OCI-M2 (cell line): ENCODE data around the gene C1QA.
"Not testable (repeated sequence)": the region's sequence is repeated elsewhere in the genome, so short reads cannot be mapped to it uniquely, and the experiment has no call there.

Experiments
- DNase-seq: peaks from one replicate; lab custom pipeline; 2025; ENCODE audit not compliant: unreplicated experiment; lab: John Stamatoyannopoulos, UW

Gene C1QA

DNA sequence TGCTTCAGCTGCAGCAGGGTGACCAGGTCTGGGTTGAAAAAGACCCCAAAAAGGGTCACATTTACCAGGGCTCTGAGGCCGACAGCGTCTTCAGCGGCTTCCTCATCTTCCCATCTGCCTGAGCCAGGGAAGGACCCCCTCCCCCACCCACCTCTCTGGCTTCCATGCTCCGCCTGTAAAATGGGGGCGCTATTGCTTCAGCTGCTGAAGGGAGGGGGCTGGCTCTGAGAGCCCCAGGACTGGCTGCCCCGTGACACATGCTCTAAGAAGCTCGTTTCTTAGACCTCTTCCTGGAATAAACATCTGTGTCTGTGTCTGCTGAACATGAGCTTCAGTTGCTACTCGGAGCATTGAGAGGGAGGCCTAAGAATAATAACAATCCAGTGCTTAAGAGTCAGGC, 2.9 kb downstream of the C1QA start:
- DNase-seq: no peak

DNA sequence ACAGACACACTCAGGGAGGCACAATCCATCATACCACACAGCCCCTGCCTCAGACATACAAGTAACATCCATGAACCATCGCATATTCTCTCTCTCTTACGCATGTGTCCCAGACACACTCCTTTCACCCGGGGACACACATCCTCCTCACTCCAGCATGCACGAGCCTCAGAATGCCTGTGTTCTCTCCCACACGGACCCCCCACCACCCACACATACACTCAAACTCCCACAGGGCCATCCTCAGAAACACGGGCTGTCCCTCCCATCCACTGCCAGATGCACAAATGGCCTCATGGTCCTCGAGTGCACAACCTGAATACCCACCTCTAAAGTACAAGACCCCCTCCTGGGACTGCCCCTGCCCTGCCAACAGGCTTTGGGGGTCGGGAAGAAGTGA, 4.8 kb downstream of the C1QA start:
- DNase-seq: no peak

DNA sequence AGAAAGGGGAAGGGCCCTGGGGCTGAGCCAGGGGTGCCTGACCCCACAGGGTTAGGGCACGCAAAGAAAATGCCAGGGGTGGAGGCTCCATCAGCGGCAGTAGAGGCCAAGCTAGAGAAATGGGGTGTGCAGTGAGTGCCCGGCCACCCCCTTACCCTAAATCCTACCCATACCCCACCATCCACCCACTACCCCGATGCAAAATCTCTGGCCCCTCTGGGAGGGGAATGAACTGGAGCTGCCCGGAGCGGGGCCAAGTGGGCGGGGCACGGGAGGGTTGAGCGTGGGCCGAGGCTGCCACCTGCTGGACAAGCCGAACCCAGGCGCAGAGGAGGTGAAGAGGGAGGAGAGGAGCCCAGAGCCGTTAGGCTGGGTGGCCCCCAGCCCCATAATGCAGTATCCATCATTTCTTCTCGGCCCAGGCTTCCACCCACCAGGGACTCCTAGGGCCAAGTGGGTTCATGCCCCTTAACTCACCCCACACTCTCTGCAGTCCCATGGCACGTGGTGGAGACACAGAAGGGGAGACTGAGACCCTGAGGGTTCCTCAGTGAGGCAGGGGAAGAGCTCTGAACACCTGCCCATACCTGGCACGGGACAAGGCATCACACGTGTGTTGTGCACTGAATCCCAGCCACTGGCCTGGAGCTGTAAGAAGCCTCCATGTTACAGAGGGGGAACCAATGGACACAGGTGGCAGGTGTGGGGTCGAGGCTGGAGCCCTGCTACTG, 5.6 kb downstream of the C1QA start:
- no peak for DNase-seq

DNA sequence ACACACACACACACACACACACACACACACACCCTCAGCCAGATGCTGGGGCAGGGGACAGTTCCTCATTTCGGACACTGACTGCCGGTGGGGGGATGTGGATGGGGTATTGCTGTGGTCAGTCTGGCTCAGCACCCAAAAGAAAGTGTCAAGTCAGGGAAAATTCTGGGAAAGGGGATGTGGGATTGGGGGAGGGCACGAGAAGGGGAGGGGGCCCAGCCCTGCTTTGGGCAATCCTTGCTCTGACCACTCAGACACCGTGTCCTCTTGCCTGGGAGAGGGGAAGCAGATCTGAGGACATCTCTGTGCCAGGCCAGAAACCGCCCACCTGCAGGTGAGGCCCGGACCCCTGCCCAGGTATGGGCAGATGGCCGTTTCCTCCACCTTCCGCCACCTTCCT, 7.0 kb downstream of the C1QA start, which contains the start of gene C1QC:
TSS of gene C1QC (plus strand) at position 253 of the 400 bp plus-strand sequence. CDS start 391 bp downstream, outside the sequence.
- DNase-seq: no peak

DNA sequence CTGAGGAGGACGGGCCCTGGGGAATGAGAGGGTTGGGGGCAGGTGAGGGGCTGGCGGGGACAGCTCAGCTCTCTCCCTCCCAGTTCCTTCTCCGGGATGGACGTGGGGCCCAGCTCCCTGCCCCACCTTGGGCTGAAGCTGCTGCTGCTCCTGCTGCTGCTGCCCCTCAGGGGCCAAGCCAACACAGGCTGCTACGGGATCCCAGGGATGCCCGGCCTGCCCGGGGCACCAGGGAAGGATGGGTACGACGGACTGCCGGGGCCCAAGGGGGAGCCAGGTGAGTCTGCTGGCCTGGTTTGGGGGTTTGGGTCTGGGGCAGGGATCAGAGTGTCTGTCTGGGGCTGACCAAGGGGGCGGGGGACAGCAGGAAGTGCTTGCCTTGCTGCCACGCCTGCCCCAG, 7.5 kb downstream of the C1QA start:
- no peak for DNase-seq

DNA sequence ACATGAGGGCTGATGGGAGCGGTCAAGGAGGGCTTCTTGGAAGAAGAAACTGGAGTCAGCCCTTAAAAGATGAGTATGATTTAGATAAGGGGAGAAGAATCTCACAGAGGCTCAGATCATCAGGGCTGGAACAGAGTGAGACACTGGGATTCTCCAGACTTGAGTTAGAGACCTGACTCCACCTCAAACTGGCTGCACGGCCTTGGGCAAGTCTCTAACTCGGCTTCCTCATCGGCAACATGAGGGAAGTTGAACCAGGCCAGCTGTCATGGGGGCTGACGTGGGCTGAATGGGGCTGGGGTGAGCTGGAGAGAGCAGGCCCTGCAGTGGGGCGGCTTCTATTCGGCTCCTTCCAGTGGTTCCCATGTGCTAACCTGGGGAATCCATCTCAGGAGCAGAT, 9.5 kb downstream of the C1QA start:
- no peak for DNase-seq

DNA sequence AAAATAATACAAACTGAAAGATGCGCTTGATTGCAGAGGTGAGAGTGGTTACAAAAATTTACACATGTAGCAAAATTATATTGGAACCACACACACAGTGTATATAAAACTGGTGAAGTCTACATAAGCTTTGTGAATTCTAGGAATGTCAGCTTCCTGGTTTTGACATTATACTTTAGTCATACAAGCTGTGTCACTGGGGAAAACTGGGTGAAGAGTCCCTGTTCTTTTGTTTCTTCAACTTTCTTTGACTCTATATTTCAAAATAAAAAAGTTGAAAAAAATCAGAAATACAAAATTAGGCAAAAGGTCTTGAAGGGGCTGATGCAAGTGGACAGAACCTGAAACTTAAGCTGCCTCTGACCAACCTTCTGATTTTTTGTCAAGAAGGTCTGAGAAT, 10.0 kb downstream of the C1QA start:
- DNase-seq: no peak

DNA sequence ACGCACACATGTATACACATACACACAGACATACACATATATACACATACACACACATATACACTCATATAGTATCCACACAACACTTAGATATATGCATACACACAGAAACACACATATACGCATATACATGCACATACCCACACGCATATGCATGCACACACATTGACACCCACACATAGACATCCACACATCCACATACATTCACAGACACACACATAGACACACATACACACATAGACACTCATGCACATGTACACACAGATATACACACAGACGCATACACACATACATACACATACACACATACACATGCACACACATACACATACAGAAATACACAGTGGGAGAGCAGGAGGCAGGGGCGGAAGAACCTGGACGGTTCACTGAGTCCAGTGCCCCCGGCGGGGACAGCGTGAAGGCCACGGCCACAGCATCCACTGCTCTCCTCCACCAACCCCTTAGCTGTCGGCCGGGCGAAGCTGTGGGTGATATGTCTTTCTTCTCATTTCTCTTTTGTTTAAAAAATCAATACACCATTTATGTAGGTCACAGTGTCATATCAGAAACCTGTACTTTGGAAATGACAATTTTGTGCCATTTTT, 13.8 kb downstream of the C1QA start:
- no peak for DNase-seq

DNA sequence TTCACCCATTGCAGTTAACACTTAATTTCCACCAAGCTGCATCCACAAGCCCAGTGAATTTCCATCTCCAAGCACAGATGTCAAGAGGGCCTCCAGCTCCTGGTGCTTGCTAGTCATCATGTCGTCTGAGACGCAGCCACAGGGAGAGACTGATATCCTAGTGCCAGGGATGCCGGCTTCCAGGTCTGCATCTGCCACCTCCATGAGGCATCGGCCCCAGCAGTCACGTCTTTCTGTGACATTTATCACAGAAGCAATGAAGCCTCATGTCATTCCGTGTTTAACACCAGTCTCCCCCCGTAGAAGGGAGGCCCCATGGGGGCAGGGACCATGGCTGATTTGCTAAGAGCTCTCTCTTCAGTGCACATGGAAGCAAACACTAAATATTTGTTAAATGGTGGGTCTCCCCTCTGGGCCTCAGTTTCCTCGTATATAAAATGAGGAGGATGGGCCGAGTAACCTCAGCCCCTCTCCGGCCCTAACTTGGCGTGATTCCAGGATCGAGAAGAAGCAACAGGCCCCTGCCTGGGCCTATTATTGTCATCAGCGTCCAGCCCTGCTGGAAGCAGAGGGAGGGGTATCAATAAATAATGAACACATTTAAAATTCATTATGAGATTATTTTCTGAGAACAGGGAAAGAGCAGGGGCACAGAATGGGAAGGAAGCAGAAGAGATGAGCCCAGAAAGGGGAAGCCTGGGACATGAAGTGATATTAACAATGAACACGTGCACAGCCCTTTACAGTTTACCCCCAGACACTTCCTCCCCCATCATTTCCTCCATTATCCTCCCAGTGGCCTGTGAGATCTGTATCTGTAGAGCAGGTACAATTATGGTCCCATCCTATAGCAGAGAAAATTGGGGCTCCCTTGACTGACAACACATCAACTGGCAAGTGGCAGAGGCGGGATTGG, 15.8 kb downstream of the C1QA start:
- DNase-seq: no peak

DNA sequence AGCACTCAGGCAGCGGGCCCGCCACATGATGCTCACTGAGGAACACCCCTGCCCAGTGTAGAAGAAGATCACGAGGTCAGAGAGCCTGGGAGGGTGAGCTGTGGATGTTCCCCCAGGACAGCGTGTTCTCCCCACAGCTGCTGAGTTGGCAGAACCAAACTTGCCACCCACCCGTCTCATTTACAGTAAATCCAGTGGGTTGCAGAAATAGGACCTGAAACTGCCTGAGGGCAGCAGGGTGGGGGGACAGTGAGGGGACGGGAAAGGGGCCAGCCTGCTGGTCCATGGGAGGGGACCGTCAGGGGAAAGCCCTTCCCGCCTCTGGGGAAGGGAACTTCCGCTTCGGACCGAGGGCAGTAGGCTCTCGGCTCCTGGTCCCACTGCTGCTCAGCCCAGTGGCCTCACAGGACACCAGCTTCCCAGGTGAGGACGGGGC, 16.5 kb downstream of the C1QA start, which contains the start of gene C1QB:
TSS of gene C1QB (plus strand) at position 356 of the 436 bp plus-strand sequence. CDS start 6,227 bp downstream, outside the sequence.
- no peak for DNase-seq

DNA sequence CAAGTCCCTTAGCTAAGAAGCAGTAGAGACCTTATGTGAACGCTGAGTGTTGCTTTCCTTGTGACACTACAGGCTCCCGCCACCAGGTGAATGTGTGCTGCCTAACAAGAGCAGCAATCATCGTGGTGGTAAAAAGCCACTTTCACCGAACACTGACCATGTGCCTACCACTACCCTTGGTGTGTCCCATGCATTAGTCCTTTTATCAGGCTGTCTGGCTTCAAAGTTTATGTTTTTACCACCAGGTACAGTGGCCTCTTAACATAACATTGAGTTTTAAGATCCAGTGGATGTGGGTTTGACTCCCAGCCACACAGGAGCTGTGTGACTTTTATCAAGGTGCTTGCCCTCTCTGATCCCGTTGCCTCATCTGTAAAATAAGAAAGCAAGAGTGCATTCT, 18.3 kb downstream of the C1QA start:
- no peak for DNase-seq

DNA sequence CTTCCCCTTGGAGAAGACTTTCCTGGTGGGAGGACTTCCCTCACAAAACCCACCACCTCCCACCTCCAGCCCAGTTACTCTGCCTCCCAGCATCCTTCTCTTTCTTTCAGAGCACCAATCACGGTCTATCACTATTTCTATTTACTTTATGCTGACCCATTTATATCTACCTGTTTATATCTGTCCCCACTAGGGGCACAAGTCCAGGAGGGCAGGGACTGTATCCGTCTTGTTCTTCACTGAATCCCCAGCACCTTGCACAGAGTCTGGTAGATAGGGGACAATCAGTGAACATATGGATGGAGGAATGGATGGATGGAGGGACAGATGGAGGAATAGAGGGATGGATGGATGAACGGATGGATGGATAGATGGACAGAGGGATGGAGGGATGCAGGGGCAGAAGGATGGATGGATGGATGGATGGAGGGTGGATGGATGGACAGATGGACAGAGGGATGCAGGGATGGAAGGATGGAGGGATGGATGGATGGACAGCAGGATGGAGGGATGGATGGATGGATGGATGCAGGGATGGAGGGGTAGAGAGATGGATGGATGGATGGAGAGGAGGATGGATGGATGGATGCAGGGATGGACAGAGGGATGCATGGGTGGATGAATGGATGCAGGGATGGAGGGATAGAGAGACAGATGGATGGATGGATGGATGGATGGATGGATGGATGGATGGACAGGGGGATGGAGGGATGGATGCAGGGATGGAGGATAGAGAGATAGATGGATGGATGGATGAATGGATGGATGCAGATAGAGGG, 22.1 kb downstream of the C1QA start:
- DNase-seq: no peak

DNA sequence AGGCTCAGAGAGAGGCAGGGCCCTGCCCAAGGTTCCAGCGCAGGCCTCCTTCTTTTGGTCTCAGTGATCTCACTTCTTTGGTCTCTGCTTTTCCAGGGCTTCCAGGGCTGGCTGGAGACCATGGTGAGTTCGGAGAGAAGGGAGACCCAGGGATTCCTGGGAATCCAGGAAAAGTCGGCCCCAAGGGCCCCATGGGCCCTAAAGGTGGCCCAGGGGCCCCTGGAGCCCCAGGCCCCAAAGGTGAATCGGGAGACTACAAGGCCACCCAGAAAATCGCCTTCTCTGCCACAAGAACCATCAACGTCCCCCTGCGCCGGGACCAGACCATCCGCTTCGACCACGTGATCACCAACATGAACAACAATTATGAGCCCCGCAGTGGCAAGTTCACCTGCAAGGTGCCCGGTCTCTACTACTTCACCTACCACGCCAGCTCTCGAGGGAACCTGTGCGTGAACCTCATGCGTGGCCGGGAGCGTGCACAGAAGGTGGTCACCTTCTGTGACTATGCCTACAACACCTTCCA, 24.4 kb downstream of the C1QA start:
- DNase-seq: no peak

DNA sequence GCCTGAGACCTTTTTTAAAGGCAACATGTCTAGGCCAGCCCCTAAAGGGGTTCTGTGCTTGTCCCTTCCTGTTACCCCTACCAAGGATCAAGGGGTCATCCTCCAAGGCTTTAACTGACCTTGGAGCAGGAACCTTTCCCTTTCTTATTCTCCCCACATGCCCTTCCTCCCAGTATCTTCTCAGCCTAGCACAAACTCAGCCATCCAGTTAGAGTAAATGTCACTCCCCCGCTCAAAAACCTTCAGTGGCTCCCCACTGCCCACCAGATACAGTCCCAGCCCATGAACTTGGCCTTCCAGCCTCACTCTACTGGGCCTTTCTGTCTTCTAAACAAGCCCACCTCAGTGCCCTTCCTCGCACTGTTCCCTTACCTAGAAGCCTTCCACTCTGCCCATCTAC, 25.5 kb downstream of the C1QA start:
- DNase-seq: no peak

DNA sequence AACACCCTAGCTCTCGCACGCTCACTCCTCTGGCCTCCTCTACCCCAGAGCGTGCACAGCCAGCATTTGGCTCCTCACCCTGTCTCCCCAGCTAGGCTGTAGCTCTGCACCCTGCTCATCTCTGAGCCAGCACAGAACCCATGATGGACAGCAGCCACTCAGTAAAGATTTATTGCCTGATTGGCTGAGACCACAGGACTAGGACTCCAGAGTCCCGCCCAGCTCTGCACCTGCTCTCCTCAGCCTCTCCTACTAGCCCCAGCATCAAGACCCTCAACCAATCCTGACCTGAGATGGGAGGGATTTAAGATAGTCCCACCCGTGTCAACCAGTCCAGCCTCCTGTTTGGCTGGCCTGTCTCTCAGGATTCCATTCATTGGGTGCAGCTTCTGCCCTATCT, 25.9 kb downstream of the C1QA start:
- no peak for DNase-seq

DNA sequence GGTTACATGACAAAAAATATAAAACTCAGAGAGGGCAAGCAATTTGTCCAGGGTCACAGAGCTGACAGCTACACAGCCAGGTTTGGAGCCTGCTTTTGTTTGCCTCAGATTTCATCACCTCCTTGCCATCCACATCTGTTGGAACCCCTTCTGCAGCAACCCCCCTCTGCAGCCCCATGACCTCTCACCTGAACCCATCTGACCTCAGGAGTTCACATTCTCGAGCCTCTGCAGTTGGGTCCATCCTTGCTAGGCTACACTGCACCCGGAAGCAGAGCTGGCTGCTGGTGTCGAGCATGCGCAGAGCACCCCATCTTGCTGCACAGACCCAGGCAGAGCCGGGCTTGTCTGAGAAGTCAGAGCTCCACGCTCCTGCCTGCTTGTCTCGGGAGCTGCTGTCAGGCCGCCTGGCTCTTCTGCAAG, 26.6 kb downstream of the C1QA start:
- DNase-seq: no peak

DNA sequence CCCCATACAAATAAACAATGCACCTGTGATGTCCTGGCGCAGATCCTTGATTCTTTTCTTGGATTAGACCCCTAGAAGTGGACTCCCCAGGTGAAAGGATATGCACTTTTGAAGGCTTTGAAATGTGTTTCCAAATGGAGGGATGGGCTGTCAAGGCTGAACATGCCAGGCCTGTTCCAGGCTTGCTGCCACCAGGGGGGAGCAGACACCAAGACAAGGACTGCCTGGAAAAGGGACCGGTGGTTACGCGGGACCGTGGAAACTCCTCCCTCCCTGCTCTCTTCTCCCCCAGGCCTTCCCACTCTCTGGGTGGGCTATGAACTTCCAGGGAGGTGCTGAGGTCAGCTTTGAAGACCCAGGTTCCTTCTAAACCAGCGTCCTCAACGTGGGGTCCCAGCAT, 29.3 kb downstream of the C1QA start:
- no peak for DNase-seq

DNA sequence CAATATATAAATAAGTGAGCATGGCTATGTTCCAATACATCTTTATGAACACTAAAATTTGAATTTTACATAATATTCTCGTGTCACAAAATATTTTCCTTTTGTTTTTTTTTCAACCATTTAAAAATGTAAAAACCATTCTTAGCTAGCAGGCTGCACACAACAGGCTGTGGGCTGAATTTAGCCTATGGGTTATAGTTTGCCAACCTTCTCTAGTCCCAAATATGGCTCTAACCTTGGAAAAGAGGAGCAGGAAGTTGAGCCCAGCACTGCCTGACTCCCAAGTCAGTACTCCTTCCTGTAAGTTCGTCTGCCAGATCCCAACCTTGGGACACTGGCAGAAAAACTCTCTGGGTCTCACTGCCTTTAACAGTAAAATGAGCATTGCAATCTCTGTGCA, 30.0 kb downstream of the C1QA start:
- DNase-seq: no peak

DNA sequence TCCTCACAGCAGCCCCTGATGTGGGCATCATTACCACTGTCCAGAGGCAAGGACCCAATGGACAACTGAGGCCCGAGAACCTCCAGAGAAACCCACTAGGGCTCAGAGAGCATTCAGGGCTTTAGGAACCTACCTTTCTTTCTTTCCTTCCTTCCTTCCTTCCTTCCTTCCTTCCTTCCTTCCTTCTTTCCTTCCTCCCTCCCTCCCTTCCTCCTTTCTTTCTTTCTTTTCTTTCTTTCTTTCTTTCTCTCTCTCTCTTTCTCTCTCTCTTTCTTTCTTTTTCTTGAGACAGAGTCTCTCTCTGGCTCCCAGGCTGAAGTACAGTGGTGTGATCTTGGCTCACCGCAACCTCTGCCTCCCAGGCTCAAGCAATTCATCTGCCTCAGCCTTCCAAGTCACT, 32.4 kb downstream of the C1QA start:
- not testable (repeated sequence) for DNase-seq

DNA sequence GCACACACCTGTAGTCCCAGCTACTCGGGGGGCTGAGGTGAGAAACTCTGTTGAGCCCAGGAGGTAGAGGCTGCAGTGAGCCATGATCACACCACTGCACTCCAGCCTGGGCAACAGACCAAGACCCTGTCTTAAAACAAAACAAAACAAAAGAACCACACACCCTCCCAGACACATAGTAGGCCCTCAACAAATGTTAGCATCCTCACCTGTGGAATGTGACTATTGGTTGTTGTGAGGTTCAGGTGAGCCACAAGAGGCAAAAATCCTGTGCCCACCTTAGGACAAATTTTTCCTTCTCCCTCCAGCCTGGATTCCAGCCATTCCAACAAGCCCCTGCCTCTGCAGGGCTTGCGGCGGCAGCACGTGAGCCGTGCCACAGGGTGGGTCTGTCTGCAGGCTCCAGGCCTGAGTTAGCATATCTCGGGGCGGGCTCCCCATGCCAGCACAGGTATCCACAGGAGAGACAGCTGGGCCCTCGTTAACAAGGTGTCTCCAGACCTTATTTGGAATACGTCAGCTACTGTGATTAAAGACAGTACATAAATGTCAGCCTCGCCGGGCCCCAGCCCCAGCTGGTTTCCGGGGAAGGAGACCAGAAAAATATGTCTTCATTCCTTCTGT, 34.0 kb downstream of the C1QA start:
- DNase-seq: no peak
